WTC11 (cell line): ENCODE data around the gene ESRRA.

Source experiments
- FOXP4 ChIP-seq: sonication (generic); formaldehyde crosslinking; IDR thresholded peaks from 2 replicates; pipeline ENCODE4 v1.8.0; 2022; ENCODE audit warnings: mild to moderate bottlenecking, missing genetic modification reagents
- JUN ChIP-seq: sonication (generic); formaldehyde crosslinking; IDR thresholded peaks from 2 replicates; pipeline ENCODE4 v1.8.0; 2023; ENCODE audit warnings: mild to moderate bottlenecking, missing genetic modification reagents
- TCF7 ChIP-seq: sonication (generic); formaldehyde crosslinking; IDR thresholded peaks from 2 replicates; pipeline ENCODE4 v1.8.0; 2022; ENCODE audit warnings: mild to moderate bottlenecking, low read depth, missing genetic modification reagents, moderate library complexity
- TF ChIP-seq, protein P1 (sequence below): fragments of 200-600 bp; IDR thresholded peaks from 2 replicates; pipeline ENCODE4 v1.8.0; 2022; ENCODE audit warnings: antibody characterized with exemption
- TF ChIP-seq, protein P2 (sequence below): sonication (generic); formaldehyde crosslinking; IDR thresholded peaks from 2 replicates; pipeline ENCODE4 v1.8.1; 2023; ENCODE audit warnings: mild to moderate bottlenecking, missing genetic modification reagents, moderate library complexity

DNA sequence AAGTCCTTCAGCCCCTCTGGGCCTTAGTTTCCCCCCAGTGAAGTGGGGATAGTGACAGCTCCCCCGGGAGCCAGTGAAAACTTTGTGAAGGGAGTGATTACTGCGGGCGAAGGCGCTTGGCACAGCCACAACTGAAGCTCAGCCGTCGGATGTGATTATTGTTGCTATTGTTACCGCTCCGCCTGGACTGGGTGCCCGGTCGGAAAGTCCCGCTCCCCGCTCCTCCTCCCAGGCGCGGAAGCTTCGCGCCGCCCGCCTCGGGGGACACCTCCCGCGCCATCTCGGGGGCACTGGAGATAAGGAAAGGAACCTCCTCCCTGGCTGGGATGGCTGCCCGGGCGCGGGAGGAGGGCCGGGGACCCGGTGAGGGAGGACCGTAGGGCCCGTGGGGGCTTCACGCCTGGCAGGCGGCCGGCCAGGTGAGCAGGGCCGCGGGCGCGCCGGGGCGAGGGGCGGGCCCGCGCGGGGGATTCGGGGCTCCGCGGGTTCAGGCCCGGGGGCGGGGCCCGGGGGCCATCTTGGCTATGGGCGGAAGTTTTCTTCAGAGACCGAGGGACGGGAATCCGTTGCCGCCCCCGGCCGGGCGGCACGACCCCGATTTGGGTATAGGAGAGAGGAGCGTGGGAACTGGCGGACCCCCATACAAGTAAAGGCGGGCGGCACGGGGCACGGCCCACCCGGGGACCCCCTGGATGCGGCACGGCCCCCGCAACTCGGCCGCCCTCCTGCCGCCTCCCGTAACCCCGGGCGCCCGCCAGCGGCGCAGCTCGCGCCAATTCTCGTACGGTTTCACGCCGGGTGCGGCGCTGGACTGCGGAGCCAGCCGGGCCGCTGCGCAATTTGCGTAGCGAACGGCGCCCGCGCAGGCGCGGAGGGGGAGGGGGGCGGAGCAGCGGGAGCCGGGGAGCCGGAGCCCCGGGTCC lies 20.1 kb upstream of the ESRRA start, which contains the start of gene GPR137:
- TF ChIP-seq FOXP4 (0 out of 2 replicates have a peak, but pooled peaks have one; percentile 12), JUN (no peak), TCF7 (CRISPR knock-in tag) (no peak)
- TF ChIP-seq, protein P1, sequence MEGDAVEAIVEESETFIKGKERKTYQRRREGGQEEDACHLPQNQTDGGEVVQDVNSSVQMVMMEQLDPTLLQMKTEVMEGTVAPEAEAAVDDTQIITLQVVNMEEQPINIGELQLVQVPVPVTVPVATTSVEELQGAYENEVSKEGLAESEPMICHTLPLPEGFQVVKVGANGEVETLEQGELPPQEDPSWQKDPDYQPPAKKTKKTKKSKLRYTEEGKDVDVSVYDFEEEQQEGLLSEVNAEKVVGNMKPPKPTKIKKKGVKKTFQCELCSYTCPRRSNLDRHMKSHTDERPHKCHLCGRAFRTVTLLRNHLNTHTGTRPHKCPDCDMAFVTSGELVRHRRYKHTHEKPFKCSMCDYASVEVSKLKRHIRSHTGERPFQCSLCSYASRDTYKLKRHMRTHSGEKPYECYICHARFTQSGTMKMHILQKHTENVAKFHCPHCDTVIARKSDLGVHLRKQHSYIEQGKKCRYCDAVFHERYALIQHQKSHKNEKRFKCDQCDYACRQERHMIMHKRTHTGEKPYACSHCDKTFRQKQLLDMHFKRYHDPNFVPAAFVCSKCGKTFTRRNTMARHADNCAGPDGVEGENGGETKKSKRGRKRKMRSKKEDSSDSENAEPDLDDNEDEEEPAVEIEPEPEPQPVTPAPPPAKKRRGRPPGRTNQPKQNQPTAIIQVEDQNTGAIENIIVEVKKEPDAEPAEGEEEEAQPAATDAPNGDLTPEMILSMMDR: no peak
- TF ChIP-seq, protein P2, sequence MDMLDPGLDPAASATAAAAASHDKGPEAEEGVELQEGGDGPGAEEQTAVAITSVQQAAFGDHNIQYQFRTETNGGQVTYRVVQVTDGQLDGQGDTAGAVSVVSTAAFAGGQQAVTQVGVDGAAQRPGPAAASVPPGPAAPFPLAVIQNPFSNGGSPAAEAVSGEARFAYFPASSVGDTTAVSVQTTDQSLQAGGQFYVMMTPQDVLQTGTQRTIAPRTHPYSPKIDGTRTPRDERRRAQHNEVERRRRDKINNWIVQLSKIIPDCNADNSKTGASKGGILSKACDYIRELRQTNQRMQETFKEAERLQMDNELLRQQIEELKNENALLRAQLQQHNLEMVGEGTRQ: no peak
